ENCODE measurements around the gene SOHLH1.

GRCh38 chr9:135747311-135747710, 48.0 kb upstream of the SOHLH1 start:
- TF ChIP-seq POLR2A (IDR thresholded peaks at IDR 0.05) (no peak), POLR2AphosphoS5 (IDR thresholded peaks at IDR 0.05) (no peak)
